Suppressor macrophage treated with lipopolysaccharide for 1 hour (primary cell): ENCODE measurements around the gene ARFGEF2.
A peak's percentile ranks its signal among the peaks of the same experiment; 100 is the strongest.
"Not testable (repeated sequence)": the region's sequence is repeated elsewhere in the genome, so short reads cannot be mapped to it uniquely, and the experiment has no call there.

Source experiments
- DNase-seq, 3 donors: peaks; one replicate each; pipeline ENCODE4 v3.0.0-alpha.2; 2020 to 2022

ARFGEF2 gene

DNA sequence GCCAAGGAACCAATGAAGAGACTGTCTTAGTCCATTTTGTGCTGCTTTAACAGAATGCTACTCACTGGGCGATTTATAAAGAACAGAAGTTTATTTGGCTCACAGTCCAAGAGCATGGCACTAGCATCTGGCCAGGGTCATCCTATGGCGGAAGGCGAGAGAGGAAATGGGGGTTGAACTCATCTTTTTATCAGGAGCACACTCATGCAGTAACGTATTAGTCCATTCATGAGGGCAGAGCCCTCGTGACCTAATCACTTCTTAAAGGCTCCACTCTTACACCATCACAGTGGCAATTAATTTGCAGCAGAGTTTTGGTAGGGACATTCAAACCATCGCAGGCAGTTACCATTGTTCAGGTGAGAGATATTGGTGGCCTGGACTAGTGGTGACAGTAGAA, 8.5 kb downstream of the ARFGEF2 start:
- peak in 1 of 3 donors; percentile 33 for DNase-seq

DNA sequence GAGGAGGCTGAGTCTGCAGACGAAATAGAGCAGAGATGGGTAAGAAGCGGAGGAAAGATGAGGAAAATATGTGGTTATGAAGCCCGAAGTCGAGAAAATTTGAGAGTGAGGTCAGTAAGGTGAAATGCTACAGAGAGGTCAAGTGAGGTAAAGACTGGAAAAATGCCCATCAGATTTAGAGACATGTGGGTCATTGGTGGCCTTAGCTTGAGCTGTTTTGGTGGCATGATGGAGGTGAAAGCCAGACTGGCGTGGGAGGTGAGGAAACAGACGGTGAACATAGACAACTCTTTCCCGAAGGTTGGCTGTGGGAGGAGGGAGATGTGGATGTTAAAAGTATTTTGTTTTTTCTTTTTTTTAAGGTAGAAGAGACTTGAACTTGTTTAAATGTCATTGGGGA, 9.4 kb downstream of the ARFGEF2 start:
- no peak for DNase-seq

DNA sequence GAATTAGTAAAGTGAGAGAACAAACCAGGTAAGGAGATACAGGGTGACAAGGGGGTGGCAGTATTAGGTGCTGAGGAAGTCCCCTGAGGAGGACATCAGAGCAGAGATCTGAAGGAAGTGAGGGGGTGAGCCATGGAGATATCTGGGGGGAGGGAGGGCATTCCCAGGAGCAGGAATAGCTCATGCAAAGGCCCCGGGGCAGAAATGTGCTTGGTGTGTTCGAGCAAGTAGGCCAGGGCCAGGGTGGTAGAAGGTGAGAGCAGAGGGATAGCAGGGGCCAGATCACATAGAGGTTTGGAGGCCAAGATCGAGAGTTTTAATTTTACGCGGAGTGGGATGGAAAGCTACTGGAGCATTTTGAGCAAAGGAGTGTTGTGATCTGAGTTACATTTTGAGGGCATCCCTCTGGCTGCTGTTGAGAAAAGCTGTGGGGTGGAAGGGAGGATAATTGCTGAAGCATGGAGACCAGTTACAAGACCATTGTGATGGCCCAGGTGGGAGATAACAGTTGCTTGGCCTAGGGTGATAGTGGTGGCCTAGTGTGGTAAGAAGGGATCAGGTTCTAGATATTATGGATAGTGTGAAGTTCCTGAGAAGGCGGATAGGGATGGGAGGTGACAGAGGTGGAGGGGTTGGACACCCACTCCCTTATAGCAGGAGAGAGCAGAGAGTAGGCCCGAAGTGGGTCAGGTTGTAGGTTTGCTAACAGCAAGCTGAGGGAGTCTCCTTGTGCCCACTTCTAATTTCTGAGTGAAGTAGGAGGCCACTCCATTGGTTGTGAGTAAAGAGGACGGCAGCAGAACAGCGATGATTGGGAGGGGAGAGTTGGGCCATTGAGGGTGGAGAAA, 10.2 kb downstream of the ARFGEF2 start:
- DNase-seq = no peak

GRCh38 chr20:48932375-48932941, 10.9 kb downstream of the ARFGEF2 start:
- DNase-seq = no peak

GRCh38 chr20:48933017-48933766, 11.7 kb downstream of the ARFGEF2 start:
- DNase-seq = no peak

DNA sequence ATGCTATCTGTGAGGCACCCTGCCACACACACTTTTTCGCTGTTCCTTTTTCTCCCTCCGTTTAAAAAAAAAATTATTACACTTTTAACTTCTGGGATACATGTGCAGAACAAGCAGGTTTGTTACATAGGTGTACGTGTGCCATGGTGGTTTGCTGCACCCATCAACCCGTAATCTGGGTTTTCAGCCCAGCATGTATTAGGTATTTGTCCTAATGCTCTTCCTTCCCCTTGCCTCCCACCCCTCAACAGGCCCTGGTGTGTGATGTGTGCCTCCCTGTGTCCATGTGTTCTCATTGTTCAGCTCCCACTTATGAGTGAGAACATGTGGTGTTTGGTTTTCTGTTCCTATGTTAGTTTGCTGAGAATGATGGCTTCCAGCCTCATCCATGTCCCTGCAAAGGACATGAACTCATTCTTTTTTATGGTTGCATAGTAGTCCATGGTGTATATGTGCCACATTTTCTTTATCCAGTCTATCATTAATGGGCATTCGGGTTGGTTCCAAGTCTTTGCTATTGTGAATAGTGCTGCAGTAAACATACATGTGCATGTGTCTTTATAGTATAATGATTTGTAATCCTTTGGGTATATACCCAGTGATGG, 12.9 kb downstream of the ARFGEF2 start:
- DNase-seq = not testable (repeated sequence)

DNA sequence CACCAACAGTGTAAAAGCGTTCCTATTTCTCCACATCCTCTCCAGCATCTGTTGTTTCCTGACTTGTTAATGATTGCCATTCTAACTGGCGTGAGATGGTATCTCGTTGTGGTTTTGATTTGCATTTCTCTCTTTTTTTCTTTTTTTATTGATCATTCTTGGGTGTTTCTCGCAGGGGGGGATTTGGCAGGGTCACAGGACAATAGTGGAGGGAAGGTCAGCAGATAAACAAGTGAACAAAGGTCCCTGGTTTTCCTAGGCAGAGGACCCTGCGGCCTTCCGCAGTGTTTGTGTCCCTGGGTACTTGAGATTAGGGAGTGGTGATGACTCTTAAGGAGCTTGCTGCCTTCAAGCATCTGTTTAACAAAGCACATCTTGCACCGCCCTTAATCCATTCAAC, 13.5 kb downstream of the ARFGEF2 start:
- DNase-seq = not testable (repeated sequence)

DNA sequence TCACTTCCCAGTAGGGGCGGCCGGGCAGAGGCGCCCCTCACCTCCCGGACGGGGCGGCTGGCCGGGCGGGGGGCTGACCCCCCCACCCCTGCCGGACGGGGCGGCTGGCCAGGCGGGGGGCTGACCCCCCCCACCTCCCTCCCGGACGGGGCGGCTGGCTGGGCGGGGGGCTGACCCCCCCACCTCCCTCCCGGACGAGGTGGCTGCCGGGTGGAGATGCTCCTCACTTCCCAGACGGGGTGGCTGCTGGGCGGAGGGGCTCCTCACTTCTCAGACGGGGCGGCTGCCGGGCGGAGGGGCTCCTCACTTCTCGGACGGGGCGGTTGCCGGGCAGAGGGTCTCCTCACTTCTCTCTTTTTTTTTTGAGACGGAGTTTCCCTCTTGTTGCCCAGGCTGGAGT, 14.7 kb downstream of the ARFGEF2 start:
- not testable (repeated sequence) for DNase-seq

GRCh38 chr20:48937674-48938073, 16.2 kb downstream of the ARFGEF2 start:
- DNase-seq = no peak

DNA sequence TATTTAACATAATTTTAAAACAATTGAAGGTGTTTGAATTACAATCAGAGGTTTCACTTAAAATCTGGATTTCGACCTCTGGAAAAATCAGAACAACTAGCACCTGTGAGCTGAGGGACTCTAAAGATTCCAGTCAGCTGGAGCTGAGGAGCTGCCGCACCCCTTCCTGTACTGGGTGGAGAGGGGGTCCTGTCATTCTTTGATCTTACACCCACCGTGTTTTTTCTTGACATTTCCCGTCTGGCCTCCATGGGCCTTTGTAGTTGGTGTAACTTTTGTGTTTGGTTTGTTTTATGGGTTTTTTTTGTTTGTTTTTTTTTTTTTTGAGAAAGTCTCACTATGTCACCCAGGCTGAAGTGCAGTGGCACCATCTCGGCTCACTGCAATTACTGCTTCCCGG, 17.2 kb downstream of the ARFGEF2 start:
- DNase-seq = no peak

DNA sequence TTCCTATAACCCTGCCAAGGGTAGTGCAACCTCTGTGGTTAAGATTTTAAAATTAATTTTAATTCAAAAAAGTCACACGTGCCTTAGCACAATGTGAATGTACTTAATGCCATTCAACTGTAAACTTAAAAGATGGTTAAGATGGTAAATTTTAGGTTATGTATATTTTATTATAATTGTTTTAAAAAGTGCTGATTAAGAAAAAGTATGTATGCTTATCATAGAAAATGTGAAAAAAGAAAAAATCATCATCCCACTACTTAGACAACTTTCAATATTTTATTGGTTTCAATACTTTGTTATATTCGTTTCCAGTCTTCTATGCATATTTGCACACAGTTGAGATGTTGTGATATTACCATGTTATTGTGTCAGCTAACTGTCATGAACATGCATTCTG, 18.7 kb downstream of the ARFGEF2 start:
- DNase-seq = no peak

- DNase-seq = no peak
Observed at GRCh38 chr20:48941467-48941866, 20.0 kb downstream of the ARFGEF2 start.

DNA sequence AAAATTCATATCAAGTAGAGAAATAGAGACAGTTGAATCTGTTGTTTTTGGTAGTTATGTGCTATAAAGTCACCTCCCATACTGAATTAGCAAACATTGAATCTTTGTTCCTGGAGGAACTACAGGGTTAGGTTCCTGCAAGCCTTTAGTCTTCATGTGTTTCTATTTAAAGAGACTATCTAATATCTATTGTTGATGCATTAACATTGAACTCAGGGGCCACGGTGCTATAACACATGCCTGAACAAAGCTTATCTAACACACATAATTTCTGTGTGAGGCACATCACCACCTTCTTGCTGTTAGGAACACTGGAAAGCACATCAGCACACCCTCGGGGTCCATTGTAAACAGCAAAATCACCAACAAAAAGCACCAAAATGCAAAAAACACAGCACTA, 21.2 kb downstream of the ARFGEF2 start:
- no peak for DNase-seq

DNA sequence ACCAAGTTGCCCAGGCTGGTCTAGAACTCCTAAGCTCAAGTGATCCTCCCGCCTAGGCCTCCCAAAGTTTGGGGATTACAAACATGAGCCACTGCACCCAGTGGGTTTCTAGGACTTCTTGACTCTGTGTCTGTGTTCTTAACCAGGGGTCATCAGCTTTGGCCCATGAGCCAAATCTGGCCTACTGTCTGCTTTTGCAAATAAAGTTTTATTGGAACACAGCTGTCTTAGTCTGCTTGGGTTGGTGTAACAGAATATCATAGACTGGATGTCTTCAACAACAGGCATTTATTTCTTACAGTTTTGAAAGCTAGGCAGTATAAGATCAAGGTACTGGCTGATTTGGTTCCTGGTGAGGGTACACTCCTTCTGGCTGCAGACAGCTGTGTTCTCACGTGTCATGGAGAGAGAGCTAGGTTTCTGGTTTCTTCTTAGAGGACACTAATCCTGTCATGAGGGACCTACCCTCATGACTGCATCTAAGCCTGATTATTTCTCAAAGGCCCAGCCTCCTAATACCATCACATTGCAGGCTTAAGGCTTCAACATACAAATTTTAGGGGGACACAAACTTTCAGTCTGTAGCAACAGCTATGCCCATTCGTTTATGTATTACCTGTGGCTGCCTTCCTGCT, 23.3 kb downstream of the ARFGEF2 start:
- no peak for DNase-seq

GRCh38 chr20:48945840-48946514, 24.5 kb downstream of the ARFGEF2 start:
- DNase-seq = peak; percentile 36 to 55 (median 49)

DNA sequence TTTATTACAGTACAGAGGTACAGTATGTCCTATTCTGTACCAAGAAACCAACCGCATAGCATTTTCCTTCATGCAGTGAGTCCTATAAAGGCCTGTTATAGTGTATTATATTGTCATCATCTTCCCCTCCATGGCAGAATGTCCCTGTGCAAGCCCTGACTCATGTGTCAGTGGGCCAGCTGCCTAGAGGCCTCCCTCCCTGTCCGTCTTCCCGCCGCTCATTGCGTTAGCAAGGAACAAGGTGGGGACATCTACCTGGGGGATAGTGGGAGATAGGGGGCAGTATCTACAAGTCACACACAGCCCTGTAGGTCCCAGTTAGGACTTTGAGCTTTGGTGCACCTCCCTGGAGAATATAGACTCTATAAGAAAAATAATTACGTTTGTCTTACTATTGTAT, 27.1 kb downstream of the ARFGEF2 start:
- DNase-seq = no peak

DNA sequence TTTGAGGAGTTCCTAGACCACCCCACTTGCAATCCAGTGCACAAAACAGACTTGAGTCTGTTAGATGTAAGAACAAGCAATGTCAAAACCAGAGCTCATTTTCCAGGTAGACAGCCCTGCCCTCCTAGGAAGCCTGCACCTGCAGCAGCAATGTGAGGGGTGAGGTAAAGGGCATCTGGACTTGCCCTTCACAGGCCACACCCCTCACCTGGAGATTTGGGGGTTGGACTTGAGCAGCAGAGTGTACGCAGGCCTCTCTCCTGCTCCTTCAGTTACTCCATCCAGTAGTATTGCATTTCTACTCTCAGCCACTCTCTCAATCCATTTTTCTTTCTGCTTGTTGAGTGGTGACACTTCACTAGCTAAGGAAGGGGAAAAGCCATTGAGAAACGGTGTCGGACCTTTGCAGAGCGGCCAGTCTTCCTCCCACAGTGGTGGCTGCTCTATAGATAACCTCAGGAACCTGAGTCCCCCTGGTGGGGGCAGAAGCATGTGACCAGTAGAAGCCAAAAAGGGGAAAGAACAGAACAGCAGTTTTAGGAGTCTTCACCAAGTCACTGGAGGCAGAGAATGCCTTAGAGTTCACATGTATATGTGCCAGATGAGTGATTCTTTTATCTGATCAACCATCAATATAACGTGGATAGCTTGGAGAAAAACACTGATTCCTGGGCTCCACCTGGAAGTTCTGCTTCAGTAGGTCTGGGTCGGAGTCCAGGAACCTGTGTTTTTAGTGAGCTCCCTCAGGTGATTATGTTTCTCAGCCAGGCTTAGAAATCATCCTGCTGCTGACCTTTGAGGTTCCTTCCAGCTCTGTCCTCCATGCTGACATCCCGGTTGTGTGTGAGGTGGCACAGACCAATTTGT, 28.0 kb downstream of the ARFGEF2 start:
- DNase-seq = peak in 2 of 3 donors; percentile 14 to 18

- no peak for DNase-seq
Observed at GRCh38 chr20:48951041-48951440, 29.5 kb downstream of the ARFGEF2 start.

GRCh38 chr20:48951646-48952045, 30.1 kb downstream of the ARFGEF2 start:
- DNase-seq = no peak

DNA sequence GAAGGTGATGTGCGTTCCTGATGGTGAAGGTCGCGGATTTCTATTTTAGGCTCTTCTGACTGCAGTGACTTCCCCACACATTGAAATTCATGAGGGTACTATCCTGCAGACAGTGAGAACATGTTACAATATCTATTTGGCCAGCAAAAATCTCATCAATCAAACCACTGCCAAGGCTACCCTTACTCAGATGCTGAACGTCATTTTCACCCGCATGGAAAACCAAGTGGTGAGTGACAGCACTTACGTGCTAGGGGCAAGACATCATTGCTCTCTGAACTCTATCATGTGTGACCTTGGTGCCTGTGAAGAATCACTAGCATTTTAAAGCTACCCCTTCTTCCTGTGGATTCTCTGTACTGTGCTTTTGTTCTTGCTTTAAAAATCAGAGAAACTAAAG, 31.1 kb downstream of the ARFGEF2 start:
- no peak for DNase-seq

DNA sequence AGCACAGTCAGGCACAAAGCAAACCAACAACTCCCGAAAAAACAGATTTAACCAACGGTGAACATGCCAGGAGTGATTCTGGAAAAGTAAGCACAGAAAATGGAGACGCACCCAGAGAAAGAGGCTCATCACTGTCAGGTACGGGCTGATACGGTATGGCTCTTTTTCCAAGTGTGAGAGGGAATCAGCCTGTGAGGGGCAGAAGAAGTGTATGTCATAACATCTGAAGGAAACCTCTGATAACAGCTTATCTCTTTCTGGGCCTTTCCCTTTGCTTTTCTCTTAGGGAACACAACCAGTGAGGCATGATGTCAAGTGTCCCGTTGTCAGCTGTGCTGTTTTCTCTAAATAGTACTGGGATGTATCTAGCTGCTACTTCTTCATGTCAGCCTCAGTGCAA, 32.1 kb downstream of the ARFGEF2 start:
- no peak for DNase-seq
